ENCODE data around the gene PADI1.

PADI1 gene

DNA sequence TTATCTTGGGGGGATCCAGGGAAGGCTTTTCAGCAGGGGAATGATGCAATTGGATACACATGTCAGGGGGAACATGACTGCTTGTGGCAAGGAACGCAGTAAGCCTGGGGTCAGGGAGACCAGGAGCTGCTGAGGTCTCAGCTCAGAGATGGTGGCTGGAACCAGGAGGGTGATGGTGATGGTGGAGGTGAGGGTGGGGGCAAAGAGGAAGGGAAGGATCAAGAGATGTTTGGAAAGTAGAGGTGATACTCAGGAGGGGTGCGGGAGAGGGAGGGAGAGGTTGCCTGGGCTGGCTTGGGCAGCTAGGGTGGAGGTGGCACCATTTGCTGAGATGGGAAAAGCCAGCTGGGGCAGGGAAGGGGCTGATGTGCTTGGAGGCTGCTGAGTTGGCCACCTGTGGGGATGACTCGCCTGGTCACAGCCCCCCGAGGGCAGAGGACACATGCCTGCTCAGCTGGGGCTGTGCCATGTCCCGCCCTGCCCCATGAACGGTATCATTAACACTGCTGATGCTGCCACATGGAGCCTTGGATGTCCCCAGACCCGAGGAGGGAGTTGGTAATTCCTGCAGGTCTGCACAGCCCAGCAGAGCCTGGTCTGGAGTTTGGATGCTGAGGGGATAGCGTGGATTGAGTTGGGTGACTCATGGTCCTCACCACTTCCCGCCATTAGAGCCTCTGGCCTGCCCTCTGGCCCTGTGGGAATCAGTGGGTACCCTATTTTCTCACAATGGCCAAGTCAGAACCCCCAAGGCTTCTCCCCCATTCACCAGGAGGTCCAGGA is 6.3 kb upstream of the PADI1 start:
- no peak for DNase-seq (ENCODE audit: low read depth)
- H3K4me3 ChIP-seq (ENCODE audit: low read depth, low read length), result no peak overlapping the region
- TF ChIP-seq CTCF (conservative IDR thresholded peaks at IDR 0.05; ENCODE audit: low read depth, low read length), result no peak

- no peak for DNase-seq (ENCODE audit: low read depth)
- H3K4me3 ChIP-seq (ENCODE audit: low read depth, low read length), result no peak overlapping the region
- TF ChIP-seq CTCF (conservative IDR thresholded peaks at IDR 0.05; ENCODE audit: low read depth, low read length), result no peak
Observed at GRCh38 chr1:17199267-17200044, 5.5 kb upstream of the PADI1 start.

- no peak for TF ChIP-seq CTCF (conservative IDR thresholded peaks at IDR 0.05; ENCODE audit: low read depth, low read length)
- no peak overlapping the region for H3K4me3 ChIP-seq (ENCODE audit: low read depth, low read length)
- no peak for DNase-seq (ENCODE audit: low read depth)
Observed at GRCh38 chr1:17200246-17200645, 4.7 kb upstream of the PADI1 start.

- H3K4me3 ChIP-seq (ENCODE audit: low read depth, low read length), result no peak overlapping the region
- no peak for TF ChIP-seq CTCF (conservative IDR thresholded peaks at IDR 0.05; ENCODE audit: low read depth, low read length)
- DNase-seq (ENCODE audit: low read depth), result no peak
Observed at GRCh38 chr1:17200756-17201155, 4.2 kb upstream of the PADI1 start.

- H3K4me3 ChIP-seq (ENCODE audit: low read depth, low read length), result no peak overlapping the region
- TF ChIP-seq CTCF (conservative IDR thresholded peaks at IDR 0.05; ENCODE audit: low read depth, low read length), result no peak
- DNase-seq (ENCODE audit: low read depth), result no peak
Observed at GRCh38 chr1:17201201-17202021, 3.5 kb upstream of the PADI1 start.

GRCh38 chr1:17205652-17206051 is 724 bp downstream of the PADI1 start:
- TF ChIP-seq CTCF (conservative IDR thresholded peaks at IDR 0.05; ENCODE audit: low read depth, low read length), result no peak
- H3K4me3 ChIP-seq (ENCODE audit: low read depth, low read length), result no peak overlapping the region

More at GRCh38 chr1:17205652-17206051, 724 bp downstream of the PADI1 start:
- no peak for DNase-seq (ENCODE audit: low read depth)

Data from choroid plexus epithelial cell (primary cell).